WTC11 (cell line): Measurements from ENCODE around the gene PPP6R3.

ENCODE experiments used
- CTCF ChIP-seq: fragments of 200-600 bp; IDR thresholded peaks from 2 replicates; pipeline ENCODE4 v1.8.0; 2022; ENCODE audit warnings: antibody characterized with exemption
- IRF1 ChIP-seq: sonication (generic); formaldehyde crosslinking; IDR thresholded peaks from 2 replicates; pipeline ENCODE4 v1.8.0; 2023; ENCODE audit warnings: missing genetic modification reagents
- IRF2 ChIP-seq: sonication (generic); formaldehyde crosslinking; IDR thresholded peaks from 2 replicates; pipeline ENCODE4 v1.8.0; 2022; ENCODE audit warnings: low read depth, missing genetic modification reagents, borderline replicate concordance
- NR3C1 ChIP-seq: sonication (generic); formaldehyde crosslinking; conservative IDR thresholded peaks from 2 replicates; pipeline ENCODE4 v1.8.1; 2023; ENCODE audit warnings: low read depth, mild to moderate bottlenecking, missing genetic modification reagents

GRCh38 chr11:68533945-68534344 is 73.4 kb downstream of the PPP6R3 start:
- TF ChIP-seq IRF1 (CRISPR knock-in tag) = no peak
- TF ChIP-seq CTCF = no peak
- TF ChIP-seq IRF2 = no peak
- TF ChIP-seq NR3C1 (CRISPR knock-in tag) = no peak
